ENCODE measurements around the gene COQ5. TPM values are rescaled to one million over a fixed set of nuclear protein-coding genes. Genes with fewer than 3 reads are reported as not detected.

The COQ5 gene
- total RNA-seq, 4 donors from 2014 or later = 19.3 to 27.6 (median 22.6) TPM

- no peaks in the 10 kb centered on the region for H3K9me3 ChIP-seq
- no peaks in the 10 kb centered on the region for H3K27me3 ChIP-seq
- TF ChIP-seq CTCF (IDR thresholded peaks at IDR 0.05) (no peak), POLR2A (IDR thresholded peaks at IDR 0.05) (no peak), EP300 (IDR thresholded peaks at IDR 0.05) (no peak), POLR2AphosphoS5 (IDR thresholded peaks at IDR 0.05) (no peak)
- peaks cover 4 to 46% of the 10 kb centered on the region in 2 donors for H3K36me3 ChIP-seq
- H3K4me3 ChIP-seq = no peak overlapping the region
- 66 to 73% methylated on average over 3 of the region's 3 CpGs for WGBS, 2 donors (ENCODE audit: low coverage in 1 of 2)
- H3K27ac ChIP-seq = peak overlapping the region in 2 of 4 donors; percentile 40 to 99
- peaks cover 3 to 97% (median 32%) of the 10 kb centered on the region in 3 donors for H3K4me1 ChIP-seq
- no peak for ATAC-seq
These were observed 15.7 kb upstream of the COQ5 start for GRCh38 chr12:120544691-120545090.

- WGBS, 2 donors (ENCODE audit: low coverage in 1 of 2) = 100% methylated on average over 1 to 5 of the region's 5 CpGs
- TF ChIP-seq POLR2A (IDR thresholded peaks at IDR 0.05) = no peak
- TF ChIP-seq EP300 (IDR thresholded peaks at IDR 0.05) = no peak
- no peak for TF ChIP-seq CTCF (IDR thresholded peaks at IDR 0.05)
- TF ChIP-seq POLR2AphosphoS5 (IDR thresholded peaks at IDR 0.05) = no peak
- H3K27me3 ChIP-seq = no peaks in the 10 kb centered on the region
- H3K27ac ChIP-seq = peak overlapping the region in 3 of 4 donors; percentile 59 to 99 (median 98)
- H3K9me3 ChIP-seq = no peaks in the 10 kb centered on the region
- H3K36me3 ChIP-seq = peaks cover 2 to 21% of the 10 kb centered on the region in 2 donors
- ATAC-seq = no peak
- H3K4me3 ChIP-seq = no peak overlapping the region
- H3K4me1 ChIP-seq = peaks cover 11 to 100% (median 56%) of the 10 kb centered on the region in 3 donors
These were observed 13.2 kb upstream of the COQ5 start for GRCh38 chr12:120542166-120542565.

GRCh38 chr12:120540445-120540844 is 11.5 kb upstream of the COQ5 start:
- Histone ChIP-seq H3K27ac (peak overlapping the region; percentile 85 to 99 (median 98)), H3K4me3 (no peak overlapping the region), H3K9me3 (no peaks in the 10 kb centered on the region), H3K36me3 (peaks cover 0 to 9% of the 10 kb centered on the region in 2 donors), H3K27me3 (no peaks in the 10 kb centered on the region), H3K4me1 (peaks cover 13 to 100% (median 64%) of the 10 kb centered on the region in 3 donors)
- TF ChIP-seq POLR2A (IDR thresholded peaks at IDR 0.05) = no peak
- peak; percentile 42 for TF ChIP-seq POLR2AphosphoS5 (IDR thresholded peaks at IDR 0.05)
- 0 to 18% methylated on average over 3 of the region's 3 CpGs for WGBS, 2 donors (ENCODE audit: low coverage in 1 of 2)
- peak; percentile 47 for ATAC-seq

- peaks cover 0 to 9% of the 10 kb centered on the region in 2 donors for H3K36me3 ChIP-seq
- ATAC-seq = no peak
- 20% methylated on average over 1 of the region's 1 CpG; no CpG with 5 or more reads in 1 of the 2 donors for WGBS, 2 donors (ENCODE audit: low coverage in 1 of 2)
- peaks cover 13 to 90% (median 61%) of the 10 kb centered on the region in 3 donors for H3K4me1 ChIP-seq
- H3K4me3 ChIP-seq = peak overlapping the region in 1 of 2 donors; percentile 99
- H3K27me3 ChIP-seq = no peaks in the 10 kb centered on the region
- peak overlapping the region; percentile 85 to 99 (median 98) for H3K27ac ChIP-seq
- TF ChIP-seq POLR2A (IDR thresholded peaks at IDR 0.05) (no peak), CTCF (IDR thresholded peaks at IDR 0.05) (no peak), POLR2AphosphoS5 (IDR thresholded peaks at IDR 0.05) (peak; percentile 2), EP300 (IDR thresholded peaks at IDR 0.05) (no peak)
- no peaks in the 10 kb centered on the region for H3K9me3 ChIP-seq
These were observed 10.3 kb upstream of the COQ5 start for GRCh38 chr12:120539303-120539702.

GRCh38 chr12:120538281-120539156 is 9.6 kb upstream of the COQ5 start:
- H3K36me3 ChIP-seq = peaks cover 0 to 9% of the 10 kb centered on the region in 2 donors
- ATAC-seq = peak; percentile 61
- no peaks in the 10 kb centered on the region for H3K9me3 ChIP-seq
- TF ChIP-seq POLR2A (IDR thresholded peaks at IDR 0.05) (no peak), CTCF (IDR thresholded peaks at IDR 0.05) (no peak), EP300 (IDR thresholded peaks at IDR 0.05) (no peak), POLR2AphosphoS5 (IDR thresholded peaks at IDR 0.05) (peak; percentile 80)
- 6 to 8% methylated on average over 6 of the region's 6 CpGs for whole genome bisulfite sequencing, 2 donors (ENCODE audit: low coverage in 1 of 2)
- no peaks in the 10 kb centered on the region for H3K27me3 ChIP-seq
- peaks cover 13 to 82% (median 54%) of the 10 kb centered on the region in 3 donors for H3K4me1 ChIP-seq
- peak overlapping the region; percentile 85 to 99 (median 98) for H3K27ac ChIP-seq
- H3K4me3 ChIP-seq = peak overlapping the region; percentile 0 to 99

Data from gastroesophageal sphincter (tissue), 4 donors.